ENCODE data around the gene MMP11. TPM values are rescaled to one million over a fixed set of nuclear protein-coding genes. Genes with fewer than 3 reads are reported as not detected.

MMP11 gene
- polyA plus RNA-seq, 10 donors = 6.2 to 18.2 (median 8.7) TPM

GRCh38 chr22:23780146-23780748 is 7.6 kb downstream of the MMP11 start:
- no peak for DNase-seq

GRCh38 chr22:23781065-23781464 is 8.4 kb downstream of the MMP11 start:
- no peak for DNase-seq

GRCh38 chr22:23781511-23782183 is 9.0 kb downstream of the MMP11 start:
- DNase-seq = peak in 1 of 3 donors; percentile 42

- no peak for DNase-seq
Measured at GRCh38 chr22:23782252-23782651, 9.6 kb downstream of the MMP11 start.

- no peak for DNase-seq
Measured at GRCh38 chr22:23782703-23783102, 10.1 kb downstream of the MMP11 start.

GRCh38 chr22:23783265-23784150 is 10.9 kb downstream of the MMP11 start:
- no peak for DNase-seq

GRCh38 chr22:23784215-23784732 is 11.6 kb downstream of the MMP11 start:
- no peak for DNase-seq

- DNase-seq = no peak
Measured at GRCh38 chr22:23786261-23786710, 13.6 kb downstream of the MMP11 start.

GRCh38 chr22:23786752-23787599 is 14.3 kb downstream of the MMP11 start, which contains the start of gene SMARCB1:
SMARCB1 (plus strand) TSS chr22:23786966; CDS start chr22:23787170, 204 bp downstream.
- peak; percentile 94 to 97 (median 95) for DNase-seq

- DNase-seq = no peak
Measured at GRCh38 chr22:23787600-23787896, 14.9 kb downstream of the MMP11 start.

- no peak for DNase-seq
Measured at GRCh38 chr22:23787910-23788309, 15.3 kb downstream of the MMP11 start.

GRCh38 chr22:23789121-23789520 is 16.5 kb downstream of the MMP11 start:
- DNase-seq = no peak

GRCh38 chr22:23789638-23790037 is 17.0 kb downstream of the MMP11 start:
- no peak for DNase-seq

- DNase-seq = peak; percentile 60 to 90 (median 78)
Measured at GRCh38 chr22:23790819-23791737, 18.4 kb downstream of the MMP11 start.

- no peak for DNase-seq
Measured at GRCh38 chr22:23791738-23792645, 19.3 kb downstream of the MMP11 start.

- no peak for DNase-seq
Measured at GRCh38 chr22:23793326-23793725, 20.7 kb downstream of the MMP11 start.

GRCh38 chr22:23796461-23796860 is 23.8 kb downstream of the MMP11 start:
- DNase-seq = peak; percentile 37 to 83 (median 56)

- DNase-seq = no peak
Measured at GRCh38 chr22:23800297-23801237, 27.9 kb downstream of the MMP11 start.

All from muscle of back (tissue), 11 donors.